Measurements from ENCODE around the gene PLEKHG1. TPM values are rescaled to one million over a fixed set of nuclear protein-coding genes. Genes with fewer than 3 reads are reported as not detected.

Gene PLEKHG1
- 0.33 to 0.90 TPM (median 0.50 TPM) in 5 replicates for total RNA-seq (2022; extraction: Qiagen RNA extraction; ENCODE audit: low read depth)

GRCh38 chr6:150599199-150600009 is at the start of gene PLEKHG1:
Gene PLEKHG1 (plus strand): TSS chr6:150599885. CDS start chr6:150733682, 133,797 bp downstream.

Other genes starting within 250 kb of the PLEKHG1 start
- 0.01 to 0.07 TPM (median 0.02 TPM) in 3 of 5 replicates, not detected in the others for gene IYD, start 230.9 kb upstream of the PLEKHG1 start, total RNA-seq (2022; extraction: Qiagen RNA extraction; ENCODE audit: low read depth)